Karpas-422 (cell line): ENCODE results near the gene RNF222. TPM values are rescaled to one million over a fixed set of nuclear protein-coding genes. Genes with fewer than 3 reads are reported as not detected.
"Not testable (repeated sequence)": the region's sequence is repeated elsewhere in the genome, so short reads cannot be mapped to it uniquely, and the experiment has no call there.

Source experiments
- DNase-seq: peaks from one replicate; pipeline ENCODE4 v3.0.0-alpha.2; 2015
- H2AFZ ChIP-seq: fragments of 200-600 bp; sonication (generic); 2 replicates; pipeline ENCODE4 v1.6.1; 2014; ENCODE audit warnings: antibody characterized with exemption, low read length, mixed read lengths
- H3K27ac ChIP-seq: fragments of 200-600 bp; sonication (generic); 2 replicates; pipeline ENCODE4 v1.5.1; 2014; ENCODE audit warnings: mild to moderate bottlenecking, low read length, moderate library complexity
- H3K27me3 ChIP-seq: fragments of 200-600 bp; sonication (generic); 2 replicates; pipeline ENCODE4 v1.6.1; 2014; ENCODE audit warnings: low read length, mixed read lengths
- H3K36me3 ChIP-seq: fragments of 200-600 bp; sonication (generic); 2 replicates; pipeline ENCODE4 v1.6.1; 2014; ENCODE audit warnings: low read length, mixed read lengths; ENCODE audit not compliant: insufficient read depth
- H3K4me1 ChIP-seq: fragments of 200-600 bp; sonication (generic); 2 replicates; pipeline ENCODE4 v1.6.1; 2014; ENCODE audit warnings: mild to moderate bottlenecking, low read length, mixed read lengths
- H3K4me2 ChIP-seq: fragments of 200-600 bp; sonication (generic); 2 replicates; pipeline ENCODE4 v1.6.1; 2014; ENCODE audit warnings: low read length, low read depth, mild to moderate bottlenecking; ENCODE audit not compliant: poor library complexity, severe bottlenecking
- H3K4me3 ChIP-seq: fragments of 200-600 bp; sonication (generic); 2 replicates; pipeline ENCODE4 v1.5.1; 2014; ENCODE audit warnings: mild to moderate bottlenecking, antibody characterized with exemption, low read length, mixed read lengths
- H3K79me2 ChIP-seq: fragments of 200-600 bp; sonication (generic); 2 replicates; pipeline ENCODE4 v1.6.1; 2014; ENCODE audit warnings: mild to moderate bottlenecking, low read length, mixed read lengths
- H3K9ac ChIP-seq: fragments of 200-600 bp; sonication (generic); 2 replicates; pipeline ENCODE4 v1.6.0; 2014; ENCODE audit warnings: low read length
- H3K9me2 ChIP-seq: fragments of 200-600 bp; sonication (generic), shearing (Covaris generic); replicated peaks from 2 replicates; pipeline ENCODE4 v1.6.0; 2014; ENCODE audit warnings: mild to moderate bottlenecking, low read length, moderate library complexity; ENCODE audit not compliant: insufficient read depth
- H3K9me3 ChIP-seq: fragments of 300-700, 200-600 bp; sonication (generic); 2 replicates; pipeline ENCODE4 v1.6.1; 2014; ENCODE audit warnings: low read length, mixed read lengths
- H4K20me1 ChIP-seq: fragments of 200-600 bp; sonication (generic); 2 replicates; pipeline ENCODE4 v1.6.1; 2014; ENCODE audit warnings: mild to moderate bottlenecking, antibody characterized with exemption, low read length, low read depth; ENCODE audit not compliant: insufficient read depth
- total RNA-seq: library from RNA; depleted of rRNA; stranded (reverse); fragments of >200 nt; shearing (Covaris generic); gene quantifications from 2 replicates; pipeline ENCODE4 v1.2.3, GENCODE V29; 2014; ENCODE audit warnings: low replicate concordance

Gene RNF222
- total RNA-seq, 1 experiment from 2014 or later, result not detected

GRCh38 chr17:8375738-8376259, 21.8 kb downstream of the RNF222 start:
- peaks cover 39% of the 10 kb centered on the region for H3K36me3 ChIP-seq
- peak; percentile 62 for DNase-seq

DNA sequence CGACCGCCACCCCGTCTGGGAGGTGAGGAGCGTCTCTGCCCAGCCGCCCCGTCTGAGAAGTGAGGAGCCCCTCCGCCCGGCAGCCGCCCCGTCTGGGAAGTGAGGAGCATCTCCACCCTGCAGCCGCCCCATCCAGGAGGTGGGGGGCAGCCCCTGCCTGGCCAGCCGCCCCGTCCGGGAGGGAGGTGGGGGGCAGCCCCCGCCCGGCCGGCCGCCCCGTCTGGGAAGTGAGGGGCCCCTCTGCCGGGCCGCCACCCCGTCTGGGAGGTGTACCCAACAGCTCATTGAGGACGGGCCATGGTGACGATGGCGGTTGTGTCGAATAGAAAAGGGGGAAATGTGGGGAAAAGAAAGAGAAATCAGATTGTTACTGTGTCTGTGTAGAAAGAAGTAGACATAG, 23.8 kb downstream of the RNF222 start:
- not testable (repeated sequence) for H2AFZ ChIP-seq, H3K4me2 ChIP-seq, H4K20me1 ChIP-seq, H3K27me3 ChIP-seq, H3K9me3 ChIP-seq, H3K27ac ChIP-seq, H3K79me2 ChIP-seq, H3K4me3 ChIP-seq, DNase-seq, H3K9ac ChIP-seq, H3K4me1 ChIP-seq, H3K9me2 ChIP-seq
- peaks cover 20% of the 10 kb centered on the region for H3K36me3 ChIP-seq

More at GRCh38 chr17:8375738-8376259, 21.8 kb downstream of the RNF222 start:
- Histone ChIP-seq H3K4me1 (peaks cover under 1% of the 10 kb centered on the region; the same call in 1 of the 2 replicates), H3K9ac (no peak overlapping the region), H2AFZ (no peak overlapping the region), H3K9me3 (no peaks in the 10 kb centered on the region), H3K9me2 (no peaks in the 10 kb centered on the region), H3K27me3 (no peaks in the 10 kb centered on the region), H3K4me3 (no peak overlapping the region), H3K79me2 (peaks cover 8% of the 10 kb centered on the region; the same call in 1 of the 2 replicates), H3K4me2 (no peak overlapping the region), H4K20me1 (peaks cover 25% of the 10 kb centered on the region), H3K27ac (no peak overlapping the region)

- DNase-seq, result no peak
These were observed 25.2 kb downstream of the RNF222 start for GRCh38 chr17:8372422-8372821.

GRCh38 chr17:8371786-8372185, 25.8 kb downstream of the RNF222 start:
- DNase-seq, result no peak
- no peaks in the 10 kb centered on the region for H3K79me2 ChIP-seq
- no peak overlapping the region for H3K27ac ChIP-seq
- H3K36me3 ChIP-seq, result peaks cover 2% of the 10 kb centered on the region; the same call in 1 of the 2 replicates
- no peak overlapping the region for H3K4me3 ChIP-seq
- no peak overlapping the region for H2AFZ ChIP-seq
- H3K27me3 ChIP-seq, result no peaks in the 10 kb centered on the region
- H4K20me1 ChIP-seq, result peaks cover 2% of the 10 kb centered on the region
- no peaks in the 10 kb centered on the region for H3K9me2 ChIP-seq
- no peak overlapping the region for H3K9ac ChIP-seq
- no peaks in the 10 kb centered on the region for H3K9me3 ChIP-seq
- no peaks in the 10 kb centered on the region for H3K4me1 ChIP-seq
- H3K4me2 ChIP-seq, result no peak overlapping the region

More at GRCh38 chr17:8372422-8372821, 25.2 kb downstream of the RNF222 start:
- no peak overlapping the region for H3K9ac ChIP-seq
- H3K4me2 ChIP-seq, result no peak overlapping the region
- no peaks in the 10 kb centered on the region for H3K9me3 ChIP-seq
- H3K27me3 ChIP-seq, result no peaks in the 10 kb centered on the region
- peaks cover 8% of the 10 kb centered on the region for H4K20me1 ChIP-seq
- no peak overlapping the region for H2AFZ ChIP-seq
- H3K36me3 ChIP-seq, result peaks cover 8% of the 10 kb centered on the region; the same call in 1 of the 2 replicates
- H3K4me1 ChIP-seq, result no peaks in the 10 kb centered on the region
- H3K4me3 ChIP-seq, result no peak overlapping the region
- H3K9me2 ChIP-seq, result no peaks in the 10 kb centered on the region
- H3K79me2 ChIP-seq, result no peaks in the 10 kb centered on the region
- no peak overlapping the region for H3K27ac ChIP-seq

DNA sequence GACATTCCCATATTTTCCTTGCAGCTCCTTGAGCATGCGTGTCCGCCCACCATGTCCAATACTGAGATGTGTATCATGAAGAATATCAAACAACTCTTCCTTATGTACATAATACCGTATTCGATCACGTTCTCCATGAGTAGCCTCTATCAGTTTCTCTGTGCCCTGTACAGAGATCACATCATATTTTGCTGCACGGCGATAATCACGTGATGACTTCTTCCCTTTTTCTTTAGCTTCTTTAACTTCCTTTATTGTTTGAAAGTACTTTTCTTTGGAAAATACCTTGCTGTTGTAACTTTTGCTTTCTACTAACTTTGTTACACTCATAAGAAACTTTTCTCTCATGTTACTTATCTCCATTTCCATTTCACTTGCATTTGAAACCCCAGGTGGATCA, 27.7 kb downstream of the RNF222 start:
- no peaks in the 10 kb centered on the region for H3K9me2 ChIP-seq
- H3K4me3 ChIP-seq, result no peak overlapping the region
- no peaks in the 10 kb centered on the region for H3K9me3 ChIP-seq
- H3K27me3 ChIP-seq, result no peaks in the 10 kb centered on the region
- no peaks in the 10 kb centered on the region for H4K20me1 ChIP-seq
- H3K36me3 ChIP-seq, result no peaks in the 10 kb centered on the region
- no peak overlapping the region for H3K9ac ChIP-seq
- H3K27ac ChIP-seq, result no peak overlapping the region
- H2AFZ ChIP-seq, result no peak overlapping the region
- no peak for DNase-seq
- no peak overlapping the region for H3K4me2 ChIP-seq
- H3K79me2 ChIP-seq, result no peaks in the 10 kb centered on the region
- H3K4me1 ChIP-seq, result no peaks in the 10 kb centered on the region

GRCh38 chr17:8368193-8368592, 29.4 kb downstream of the RNF222 start:
- Histone ChIP-seq H3K4me2 (no peak overlapping the region), H3K4me1 (no peaks in the 10 kb centered on the region), H3K36me3 (no peaks in the 10 kb centered on the region), H3K27ac (no peak overlapping the region), H4K20me1 (no peaks in the 10 kb centered on the region), H3K9me3 (no peaks in the 10 kb centered on the region), H3K4me3 (no peak overlapping the region), H3K9me2 (no peaks in the 10 kb centered on the region), H3K27me3 (no peaks in the 10 kb centered on the region), H2AFZ (no peak overlapping the region), H3K79me2 (no peaks in the 10 kb centered on the region), H3K9ac (no peak overlapping the region)
- DNase-seq, result no peak

DNA sequence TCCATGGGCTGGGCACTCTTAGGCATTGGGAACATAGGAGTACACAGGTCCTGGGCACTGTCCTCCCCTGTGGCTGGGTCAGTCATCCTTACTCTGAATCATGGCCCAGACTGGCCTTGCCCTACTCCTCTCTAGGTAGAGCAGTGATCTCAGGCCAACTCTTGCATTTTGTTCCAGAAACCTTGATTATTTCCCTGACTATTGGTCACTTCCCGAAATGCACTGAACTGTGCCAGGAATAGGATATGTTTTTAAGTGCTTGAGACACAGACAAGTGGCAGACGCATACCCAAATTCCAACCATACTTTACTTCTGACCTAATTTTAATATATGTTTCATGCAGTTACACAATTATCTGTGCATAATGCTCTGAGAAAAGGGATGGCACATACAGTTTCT, 31.4 kb downstream of the RNF222 start:
- no peak overlapping the region for H2AFZ ChIP-seq
- H3K27me3 ChIP-seq, result no peaks in the 10 kb centered on the region
- H4K20me1 ChIP-seq, result no peaks in the 10 kb centered on the region
- DNase-seq, result no peak
- no peaks in the 10 kb centered on the region for H3K9me2 ChIP-seq
- no peaks in the 10 kb centered on the region for H3K9me3 ChIP-seq
- H3K4me3 ChIP-seq, result no peak overlapping the region
- H3K4me2 ChIP-seq, result no peak overlapping the region
- H3K4me1 ChIP-seq, result no peaks in the 10 kb centered on the region
- H3K27ac ChIP-seq, result no peak overlapping the region
- no peaks in the 10 kb centered on the region for H3K79me2 ChIP-seq
- H3K36me3 ChIP-seq, result no peaks in the 10 kb centered on the region
- H3K9ac ChIP-seq, result no peak overlapping the region

DNA sequence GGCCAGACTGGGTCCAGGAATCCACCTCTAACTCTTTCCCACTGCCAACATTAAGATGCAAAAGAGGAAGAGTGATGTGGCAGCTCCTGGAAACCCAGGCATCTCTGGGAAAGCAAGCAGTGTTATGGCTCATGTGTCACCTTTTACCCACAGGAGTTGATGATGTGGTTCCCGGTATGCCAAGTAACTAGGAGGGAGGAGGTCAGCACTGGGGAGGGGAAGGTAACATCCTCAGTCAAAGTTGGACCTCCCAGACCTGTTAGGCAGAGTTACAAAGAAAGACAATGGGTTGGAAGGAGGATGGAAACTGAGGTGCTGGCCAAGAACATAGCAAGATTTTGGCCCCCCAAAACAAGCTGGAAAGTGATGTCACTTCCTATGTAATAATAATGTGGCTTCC, 32.5 kb downstream of the RNF222 start:
- no peak overlapping the region for H3K4me2 ChIP-seq
- no peak overlapping the region for H2AFZ ChIP-seq

More for the DNA sequence above, 32.5 kb downstream of the RNF222 start:
- DNase-seq, result no peak
- Histone ChIP-seq H3K9me2 (no peaks in the 10 kb centered on the region), H3K36me3 (no peaks in the 10 kb centered on the region), H3K79me2 (no peaks in the 10 kb centered on the region), H3K4me3 (no peak overlapping the region), H4K20me1 (no peaks in the 10 kb centered on the region), H3K9ac (no peak overlapping the region), H3K4me1 (no peaks in the 10 kb centered on the region), H3K9me3 (no peaks in the 10 kb centered on the region), H3K27ac (no peak overlapping the region), H3K27me3 (no peaks in the 10 kb centered on the region)
